ENCODE measurements around the gene B3GALT6.

Gene B3GALT6

DNA sequence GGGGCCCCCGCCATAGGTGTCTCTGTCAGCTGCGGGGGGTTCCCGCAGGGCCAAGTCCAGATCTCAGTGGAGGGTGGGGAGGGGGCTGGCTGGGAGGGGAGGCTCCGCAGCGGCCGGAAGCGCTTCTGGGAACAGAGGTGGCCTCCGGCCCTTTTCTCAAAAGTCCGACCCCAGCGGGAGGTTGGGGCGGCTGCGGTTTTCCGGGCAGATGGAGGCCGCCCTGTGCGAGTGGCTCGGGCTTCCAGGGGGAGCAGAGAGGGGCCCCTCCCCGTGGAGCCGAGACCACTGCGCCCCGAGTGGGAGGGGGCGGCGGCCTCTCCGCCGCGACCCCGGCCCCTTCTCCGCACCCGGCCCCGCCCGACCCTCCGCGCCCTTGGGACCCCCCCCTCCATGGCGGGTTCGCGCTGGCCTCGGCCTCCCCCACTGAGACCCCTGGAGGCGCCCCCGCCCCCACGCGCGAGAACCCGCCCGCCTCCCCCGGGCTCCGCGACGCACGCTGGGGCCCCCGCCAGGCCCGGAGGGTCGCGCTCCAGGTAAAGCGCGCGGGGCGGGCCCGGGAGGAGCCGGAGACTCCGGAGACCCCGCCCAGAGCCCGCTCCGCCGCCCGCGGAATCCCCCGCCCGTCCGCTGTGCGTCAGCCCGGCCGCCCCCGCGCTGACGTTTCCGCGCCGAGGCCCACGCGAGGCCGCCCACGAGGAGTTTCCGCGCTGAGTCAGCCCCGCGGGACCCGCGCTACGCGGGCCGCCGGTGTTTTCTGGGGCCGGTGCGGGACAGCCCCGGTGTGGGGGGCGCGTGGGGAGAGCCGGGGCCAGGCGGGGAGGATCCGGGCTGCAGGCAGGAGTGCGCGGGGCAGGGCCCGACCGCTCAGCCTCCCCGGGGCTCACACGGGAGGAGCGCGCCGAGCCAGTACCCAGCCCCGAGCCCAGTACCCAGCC, 30.9 kb upstream of the B3GALT6 start:
- peak overlapping the region; percentile 59 for H3K27ac ChIP-seq
- no peak for TF ChIP-seq CTCF (IDR thresholded peaks at IDR 0.05; ENCODE audit: low read depth, low read length)
- peak; percentile 58 for DNase-seq
- no peaks in the 10 kb centered on the region for H3K27me3 ChIP-seq (ENCODE audit: insufficient read depth, low read depth, severe bottlenecking)
- no peaks in the 10 kb centered on the region for H3K9me3 ChIP-seq (ENCODE audit: severe bottlenecking)
- H3K4me3 ChIP-seq (ENCODE audit: low read depth, low read length) = peak overlapping the region; percentile 50
- H3K36me3 ChIP-seq = no peaks in the 10 kb centered on the region

DNA sequence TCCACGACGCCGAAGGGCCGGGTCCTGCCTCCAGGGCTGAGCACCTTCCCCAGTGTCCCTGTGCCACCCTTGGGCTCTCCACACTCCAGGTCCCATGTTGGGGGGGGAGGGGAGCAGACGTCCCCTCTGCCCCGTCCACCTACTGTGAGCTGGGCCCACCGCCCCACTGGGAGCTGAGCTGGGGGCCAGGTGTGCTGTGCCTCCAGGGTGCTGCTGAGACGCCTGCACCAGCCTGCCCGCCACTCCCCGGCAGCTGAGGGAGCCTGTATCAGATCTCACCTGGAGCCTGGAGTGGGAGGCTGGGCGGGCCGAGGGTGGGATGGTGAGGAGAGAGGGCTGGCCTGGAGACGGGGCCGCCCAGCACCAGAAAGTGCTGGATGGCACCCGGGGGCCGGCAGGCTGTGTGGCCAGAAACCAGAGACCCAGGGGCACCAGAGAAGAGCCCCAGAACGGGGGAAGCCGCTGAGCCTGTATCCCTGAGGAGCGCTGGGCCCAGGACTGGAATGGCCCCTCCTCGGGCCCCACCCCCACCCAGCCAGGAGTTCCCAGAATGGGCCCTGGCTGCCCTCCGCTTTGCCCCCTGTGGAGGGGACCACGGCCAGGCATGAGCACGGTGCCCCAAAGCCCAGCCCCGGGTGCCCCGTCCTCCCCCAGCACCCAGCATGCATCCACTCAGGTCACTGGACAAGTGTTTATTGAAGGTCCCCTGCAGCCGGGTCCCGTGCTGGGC, 29.0 kb upstream of the B3GALT6 start:
- no peak for DNase-seq
- H3K27ac ChIP-seq = no peak overlapping the region
- H3K4me3 ChIP-seq (ENCODE audit: low read depth, low read length) = no peak overlapping the region
- TF ChIP-seq CTCF (IDR thresholded peaks at IDR 0.05; ENCODE audit: low read depth, low read length) = no peak
- no peaks in the 10 kb centered on the region for H3K9me3 ChIP-seq (ENCODE audit: severe bottlenecking)
- no peaks in the 10 kb centered on the region for H3K36me3 ChIP-seq
- H3K27me3 ChIP-seq (ENCODE audit: insufficient read depth, low read depth, severe bottlenecking) = no peaks in the 10 kb centered on the region

DNA sequence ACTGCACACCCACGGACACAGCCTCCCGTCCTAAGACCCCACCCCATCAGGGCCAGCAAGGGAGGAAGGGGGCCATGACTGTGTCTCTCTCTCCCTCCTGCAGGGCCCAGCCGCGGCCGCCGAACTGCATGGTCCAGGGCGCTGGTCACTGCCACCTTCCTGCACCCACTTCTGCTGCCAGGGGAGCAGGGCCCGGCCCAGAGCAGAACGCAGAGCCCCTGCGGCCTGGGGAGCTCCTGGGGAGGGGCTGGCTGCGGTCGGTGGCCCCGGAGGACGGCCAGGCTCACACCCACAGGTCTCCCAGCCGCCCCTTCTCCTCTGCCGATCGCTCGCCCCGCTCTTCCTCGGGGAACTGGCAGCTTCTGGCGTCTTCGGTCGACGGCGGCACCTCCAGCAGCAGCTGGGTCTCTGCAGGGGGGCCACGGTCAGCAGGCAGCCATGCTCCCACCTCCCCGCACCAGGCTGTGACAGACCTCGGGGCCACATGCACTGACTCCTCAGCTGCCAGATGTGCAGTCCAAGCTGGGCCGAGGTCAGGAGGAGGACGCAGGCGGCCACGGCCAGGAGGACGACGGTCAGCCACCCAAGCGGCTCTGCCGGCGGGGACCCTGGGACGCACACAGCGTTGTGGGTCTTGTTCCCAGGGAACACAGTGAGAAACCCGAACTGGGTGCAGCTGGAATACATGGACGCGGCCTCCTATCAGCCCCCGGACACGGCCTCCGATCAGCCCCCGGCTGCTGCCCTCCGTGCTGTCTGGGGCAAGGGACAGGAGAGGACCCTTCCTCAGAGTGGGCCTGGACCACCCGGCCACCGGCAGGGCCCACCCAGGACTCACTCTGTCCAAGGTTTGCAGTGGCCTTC, 28.2 kb upstream of the B3GALT6 start:
- Histone ChIP-seq H3K36me3 (no peaks in the 10 kb centered on the region), H3K4me3 (ENCODE audit: low read depth, low read length) (no peak overlapping the region), H3K27ac (no peak overlapping the region), H3K27me3 (ENCODE audit: insufficient read depth, low read depth, severe bottlenecking) (no peaks in the 10 kb centered on the region), H3K9me3 (ENCODE audit: severe bottlenecking) (no peaks in the 10 kb centered on the region)
- no peak for TF ChIP-seq CTCF (IDR thresholded peaks at IDR 0.05; ENCODE audit: low read depth, low read length)
- no peak for DNase-seq

- H3K27me3 ChIP-seq (ENCODE audit: insufficient read depth, low read depth, severe bottlenecking) = no peaks in the 10 kb centered on the region
Observed at GRCh38 chr1:1204425-1204920, 27.6 kb upstream of the B3GALT6 start.

More at GRCh38 chr1:1204425-1204920, 27.6 kb upstream of the B3GALT6 start:
- H3K27ac ChIP-seq = no peak overlapping the region
- DNase-seq = no peak
- TF ChIP-seq CTCF (IDR thresholded peaks at IDR 0.05; ENCODE audit: low read depth, low read length) = no peak
- H3K4me3 ChIP-seq (ENCODE audit: low read depth, low read length) = no peak overlapping the region
- H3K9me3 ChIP-seq (ENCODE audit: severe bottlenecking) = no peaks in the 10 kb centered on the region
- H3K36me3 ChIP-seq = no peaks in the 10 kb centered on the region
